ENCODE measurements around the gene KMT2B.

Gene KMT2B

DNA sequence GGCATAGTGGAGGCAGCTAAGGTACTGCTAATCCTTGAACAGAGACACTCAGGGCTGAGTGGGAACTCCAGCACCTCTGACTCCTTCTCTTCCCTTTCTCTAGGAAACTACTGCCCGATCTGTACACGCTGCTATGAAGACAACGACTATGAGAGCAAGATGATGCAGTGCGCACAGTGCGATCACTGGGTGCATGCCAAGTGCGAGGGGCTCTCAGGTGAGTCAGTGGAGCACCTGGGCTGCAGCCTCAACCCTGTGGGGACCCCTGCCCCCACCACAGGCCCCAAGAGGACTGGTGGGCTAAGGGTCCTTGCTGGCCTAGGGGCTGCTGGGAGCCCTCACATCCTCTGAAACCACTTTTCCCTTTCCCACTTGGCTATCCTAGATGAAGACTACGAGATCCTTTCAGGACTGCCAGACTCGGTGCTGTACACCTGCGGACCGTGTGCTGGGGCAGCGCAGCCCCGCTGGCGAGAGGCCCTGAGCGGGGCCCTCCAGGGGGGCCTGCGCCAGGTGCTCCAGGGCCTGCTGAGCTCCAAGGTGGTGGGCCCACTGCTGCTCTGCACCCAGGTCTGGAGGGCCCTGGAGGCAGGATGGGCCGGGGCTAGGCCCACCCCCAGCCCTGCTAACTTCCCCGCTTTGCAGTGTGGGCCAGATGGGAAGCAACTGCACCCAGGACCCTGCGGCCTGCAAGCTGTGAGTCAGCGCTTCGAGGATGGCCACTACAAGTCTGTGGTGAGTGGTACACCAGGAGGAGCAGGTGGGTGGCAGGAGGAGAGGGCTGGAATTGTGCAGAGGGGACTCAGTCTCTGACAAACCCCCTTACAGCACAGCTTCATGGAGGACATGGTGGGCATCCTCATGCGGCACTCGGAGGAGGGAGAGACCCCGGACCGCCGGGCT is 9.5 kb downstream of the KMT2B start:
- no peak for DNase-seq

DNA sequence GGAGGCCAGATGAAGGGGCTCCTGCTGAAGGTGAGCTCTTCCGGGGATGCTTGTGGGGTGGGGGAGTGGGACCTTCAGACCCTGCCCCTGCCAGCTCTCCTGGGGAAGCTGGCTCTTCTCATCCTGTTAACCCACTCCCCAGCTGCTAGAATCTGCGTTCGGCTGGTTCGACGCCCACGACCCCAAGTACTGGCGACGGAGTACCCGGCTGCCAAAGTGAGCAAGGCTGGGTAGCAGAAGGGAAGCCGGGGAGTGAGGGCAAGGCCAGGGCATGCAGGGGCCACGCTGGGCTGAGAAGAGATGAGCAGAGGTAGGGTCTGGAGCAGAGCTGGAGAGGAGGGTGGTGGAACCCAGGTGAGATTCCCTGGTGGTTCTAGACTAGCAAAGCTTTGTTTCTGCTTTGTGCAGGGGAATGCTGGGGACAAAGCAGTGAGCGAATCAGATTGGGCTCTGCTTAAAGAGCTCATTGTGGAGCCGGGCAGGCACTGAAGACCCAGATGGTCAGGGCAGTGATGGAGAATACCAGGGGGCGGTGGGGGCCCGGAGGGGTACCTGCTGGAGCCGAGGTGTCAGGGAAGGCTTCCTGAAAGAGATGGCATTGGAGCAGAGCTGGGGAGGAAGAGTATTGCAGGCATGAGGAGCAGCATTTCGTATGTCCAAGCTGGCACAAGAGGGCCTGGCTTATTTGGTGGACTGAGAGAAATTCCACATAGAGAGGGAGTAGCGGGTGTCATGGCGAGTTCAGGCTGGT is 10.3 kb downstream of the KMT2B start:
- no peak for DNase-seq

- no peak for DNase-seq
Observed at GRCh38 chr19:35729021-35729420, 11.2 kb downstream of the KMT2B start.

DNA sequence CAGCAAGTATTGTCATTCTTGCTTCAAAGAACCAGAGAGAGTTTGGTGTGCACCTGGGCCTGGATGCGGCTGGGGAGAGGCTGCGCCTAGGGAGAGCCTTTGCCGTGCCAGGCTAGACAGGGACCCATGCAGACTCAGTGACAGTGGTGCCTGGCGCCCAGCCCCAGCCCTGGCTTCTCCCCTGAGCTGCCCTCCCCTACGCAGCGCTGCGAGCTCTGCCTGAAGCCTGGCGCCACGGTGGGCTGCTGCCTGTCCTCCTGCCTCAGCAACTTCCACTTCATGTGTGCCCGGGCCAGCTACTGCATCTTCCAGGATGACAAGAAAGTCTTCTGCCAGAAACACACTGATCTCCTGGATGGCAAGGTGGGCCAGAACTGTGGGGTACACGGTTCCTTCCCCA is 12.0 kb downstream of the KMT2B start:
- no peak for DNase-seq

DNA sequence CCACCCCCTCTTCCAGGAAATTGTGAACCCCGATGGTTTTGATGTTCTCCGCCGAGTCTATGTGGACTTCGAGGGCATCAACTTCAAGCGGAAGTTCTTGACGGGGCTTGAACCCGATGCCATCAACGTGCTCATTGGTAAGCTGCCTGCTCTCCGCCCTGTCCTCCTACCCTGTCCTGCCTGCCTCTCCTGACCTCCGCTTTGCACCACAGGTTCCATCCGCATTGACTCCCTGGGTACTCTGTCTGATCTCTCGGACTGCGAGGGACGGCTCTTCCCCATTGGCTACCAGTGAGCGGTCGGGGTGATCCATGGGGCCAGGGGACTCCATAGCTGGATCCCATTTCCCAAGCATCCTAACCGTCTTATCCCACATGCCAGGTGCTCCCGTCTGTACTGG is 12.5 kb downstream of the KMT2B start:
- DNase-seq: no peak

DNA sequence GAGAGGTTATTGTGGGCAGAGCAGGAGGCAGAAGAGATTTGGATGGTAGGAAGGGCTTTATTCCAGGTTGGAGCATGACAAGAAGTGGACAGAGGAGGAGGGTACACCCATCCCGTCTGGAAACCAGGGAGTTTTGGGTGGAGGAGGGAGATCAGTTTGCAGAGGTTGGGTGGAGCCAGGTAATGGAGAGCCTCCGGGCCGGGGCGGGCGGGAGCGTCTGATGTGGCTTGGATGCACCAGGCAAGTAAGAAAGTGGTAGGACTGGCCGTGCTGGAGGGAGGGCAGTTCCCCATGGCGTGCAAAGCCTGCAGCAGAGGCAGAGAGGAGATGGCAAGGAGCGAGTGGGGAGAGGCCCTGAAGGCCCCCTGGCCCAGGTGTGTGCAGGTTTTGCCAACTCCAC is 13.6 kb downstream of the KMT2B start:
- DNase-seq: no peak

GRCh38 chr19:35731779-35732405 is 14.1 kb downstream of the KMT2B start:
- no peak for DNase-seq

DNA sequence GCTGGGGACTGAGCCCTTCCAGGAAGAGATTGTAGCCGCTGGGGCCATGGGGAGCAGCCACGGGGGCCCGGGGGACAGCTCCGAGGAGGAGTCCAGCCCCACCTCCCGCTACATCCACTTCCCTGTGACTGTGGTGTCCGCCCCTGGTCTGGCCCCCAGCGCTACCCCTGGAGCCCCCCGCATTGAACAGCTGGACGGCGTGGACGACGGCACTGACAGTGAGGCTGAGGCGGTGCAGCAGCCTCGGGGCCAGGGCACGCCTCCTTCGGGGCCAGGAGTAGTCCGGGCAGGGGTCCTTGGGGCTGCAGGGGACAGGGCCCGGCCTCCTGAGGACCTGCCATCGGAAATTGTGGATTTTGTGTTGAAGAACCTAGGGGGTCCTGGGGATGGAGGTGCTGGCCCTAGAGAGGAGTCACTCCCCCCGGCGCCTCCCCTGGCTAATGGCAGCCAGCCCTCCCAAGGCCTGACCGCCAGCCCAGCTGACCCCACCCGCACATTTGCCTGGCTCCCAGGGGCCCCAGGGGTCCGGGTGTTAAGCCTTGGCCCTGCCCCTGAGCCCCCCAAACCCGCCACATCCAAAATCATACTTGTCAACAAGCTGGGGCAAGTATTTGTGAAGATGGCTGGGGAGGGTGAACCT is 14.9 kb downstream of the KMT2B start:
- DNase-seq: no peak

DNA sequence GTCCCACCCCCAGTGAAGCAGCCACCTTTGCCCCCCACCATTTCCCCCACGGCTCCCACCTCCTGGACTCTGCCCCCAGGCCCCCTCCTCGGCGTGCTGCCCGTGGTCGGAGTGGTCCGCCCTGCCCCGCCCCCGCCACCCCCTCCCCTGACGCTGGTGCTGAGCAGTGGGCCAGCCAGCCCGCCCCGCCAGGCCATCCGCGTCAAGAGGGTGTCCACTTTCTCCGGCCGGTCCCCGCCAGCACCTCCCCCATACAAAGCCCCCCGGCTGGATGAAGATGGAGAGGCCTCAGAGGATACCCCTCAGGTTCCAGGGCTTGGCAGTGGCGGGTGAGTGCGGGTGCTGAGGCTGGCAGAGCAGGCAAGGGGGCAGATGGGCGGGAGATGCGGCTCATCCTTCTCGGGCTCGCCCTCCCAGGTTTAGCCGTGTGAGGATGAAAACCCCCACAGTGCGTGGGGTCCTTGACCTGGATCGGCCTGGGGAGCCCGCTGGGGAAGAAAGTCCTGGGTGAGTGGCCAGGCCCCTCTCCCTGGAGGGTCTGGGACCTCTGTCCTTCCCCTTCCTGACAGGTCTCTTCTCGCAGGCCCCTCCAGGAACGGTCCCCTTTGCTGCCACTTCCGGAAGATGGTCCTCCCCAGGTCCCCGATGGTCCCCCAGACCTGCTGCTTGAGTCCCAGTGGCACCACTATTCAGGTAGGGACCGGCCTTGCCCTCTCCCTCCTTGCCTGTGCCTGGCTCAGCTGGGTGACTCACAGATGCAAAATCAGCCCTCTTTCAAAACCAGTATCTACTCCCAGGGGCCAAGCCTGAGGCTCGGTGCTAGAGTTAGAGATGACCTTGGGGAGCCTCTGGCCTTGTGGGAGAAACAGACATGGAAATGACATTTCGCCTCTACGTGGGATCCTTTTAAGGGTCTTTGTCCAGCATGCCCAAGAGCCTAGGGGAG is 15.7 kb downstream of the KMT2B start:
- no peak for DNase-seq

GRCh38 chr19:35734273-35734672 is 16.5 kb downstream of the KMT2B start:
- no peak for DNase-seq

GRCh38 chr19:35734889-35735288 is 17.1 kb downstream of the KMT2B start:
- DNase-seq: no peak

DNA sequence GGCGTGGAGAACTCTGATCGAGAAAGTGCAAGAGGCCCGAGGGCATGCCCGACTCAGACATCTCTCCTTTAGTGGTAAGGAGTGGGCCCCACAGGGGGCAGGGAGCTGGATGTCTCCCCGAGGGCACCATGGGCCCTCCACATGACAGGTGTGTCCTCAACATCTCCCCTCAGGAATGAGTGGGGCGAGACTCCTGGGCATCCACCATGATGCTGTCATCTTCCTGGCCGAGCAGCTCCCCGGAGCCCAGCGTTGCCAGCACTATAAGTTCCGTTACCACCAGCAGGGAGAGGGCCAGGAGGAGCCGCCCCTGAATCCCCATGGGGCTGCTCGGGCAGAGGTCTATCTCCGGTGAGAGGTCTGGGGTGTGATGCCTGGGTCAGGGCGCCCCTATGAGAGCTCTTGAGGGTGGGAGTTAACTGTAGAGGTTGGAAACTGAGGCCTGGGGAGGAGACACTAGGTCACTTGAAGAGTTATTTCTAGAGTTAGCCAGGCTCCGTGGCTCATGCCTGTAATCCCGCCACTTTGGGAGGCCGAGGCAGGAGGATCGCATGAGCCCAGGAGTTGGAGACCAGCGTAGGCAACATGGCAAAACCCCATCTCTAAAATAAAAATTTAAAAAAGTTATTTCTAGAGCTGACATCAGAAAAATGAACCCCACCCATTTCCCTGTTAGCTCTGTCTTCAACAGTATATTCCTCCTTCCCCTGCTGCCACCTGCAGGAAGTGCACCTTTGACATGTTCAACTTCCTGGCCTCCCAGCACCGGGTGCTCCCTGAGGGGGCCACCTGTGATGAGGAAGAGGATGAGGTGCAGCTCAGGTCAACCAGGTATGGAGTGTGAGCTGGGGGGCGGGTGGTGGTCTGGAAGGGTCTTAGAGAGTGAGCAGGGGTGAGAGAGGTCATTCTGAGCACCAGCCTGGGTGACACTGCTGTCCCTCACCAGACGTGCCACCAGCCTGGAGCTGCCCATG is 19.4 kb downstream of the KMT2B start:
- DNase-seq: no peak

GRCh38 chr19:35738021-35738886 is 20.5 kb downstream of the KMT2B start:
- DNase-seq: no peak

GRCh38 chr19:35738887-35739229 is 21.1 kb downstream of the KMT2B start:
- no peak for DNase-seq

DNA sequence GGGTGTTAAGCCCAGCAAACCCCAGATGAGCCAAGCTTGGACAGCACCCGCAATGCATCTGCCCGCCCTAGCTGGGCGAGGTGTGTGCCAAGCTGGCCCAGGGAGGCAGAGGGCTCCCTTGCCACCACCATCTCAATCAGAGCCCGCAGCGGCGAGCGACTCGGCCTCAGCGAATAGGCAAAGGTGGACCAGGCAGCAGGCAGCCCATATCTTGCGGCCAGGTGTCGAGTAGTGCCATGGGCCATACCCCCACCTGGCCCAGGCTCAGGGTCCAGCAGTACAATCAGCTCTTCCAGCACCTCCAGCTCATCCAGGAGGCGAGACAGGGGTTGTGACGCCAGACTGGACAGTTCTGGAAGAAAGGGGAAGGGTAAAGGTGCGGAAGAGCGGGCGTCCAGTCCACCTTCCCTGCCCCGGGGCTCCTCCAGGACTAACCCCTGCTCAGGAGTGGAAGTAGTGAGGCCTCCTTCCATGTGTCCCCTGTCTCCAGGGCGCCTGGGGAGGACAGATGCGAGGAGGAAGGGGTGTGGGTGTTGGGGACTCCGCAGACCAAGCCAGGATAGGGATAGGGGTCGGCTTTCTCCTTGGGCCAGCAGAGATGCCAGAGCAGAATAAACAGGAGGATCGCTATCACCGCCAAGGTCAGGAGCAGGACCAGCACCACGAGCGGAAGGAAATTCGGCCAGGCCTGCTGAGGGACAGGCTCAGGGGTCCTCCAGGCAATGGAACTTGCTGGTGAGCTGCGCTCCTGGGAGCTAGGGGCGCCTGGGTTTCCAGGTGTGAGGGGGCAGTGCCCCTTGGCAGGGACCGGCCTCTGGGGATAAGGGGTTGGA is 21.7 kb downstream of the KMT2B start:
- DNase-seq: no peak

GRCh38 chr19:35740108-35740422 is 22.3 kb downstream of the KMT2B start:
- no peak for DNase-seq

DNA sequence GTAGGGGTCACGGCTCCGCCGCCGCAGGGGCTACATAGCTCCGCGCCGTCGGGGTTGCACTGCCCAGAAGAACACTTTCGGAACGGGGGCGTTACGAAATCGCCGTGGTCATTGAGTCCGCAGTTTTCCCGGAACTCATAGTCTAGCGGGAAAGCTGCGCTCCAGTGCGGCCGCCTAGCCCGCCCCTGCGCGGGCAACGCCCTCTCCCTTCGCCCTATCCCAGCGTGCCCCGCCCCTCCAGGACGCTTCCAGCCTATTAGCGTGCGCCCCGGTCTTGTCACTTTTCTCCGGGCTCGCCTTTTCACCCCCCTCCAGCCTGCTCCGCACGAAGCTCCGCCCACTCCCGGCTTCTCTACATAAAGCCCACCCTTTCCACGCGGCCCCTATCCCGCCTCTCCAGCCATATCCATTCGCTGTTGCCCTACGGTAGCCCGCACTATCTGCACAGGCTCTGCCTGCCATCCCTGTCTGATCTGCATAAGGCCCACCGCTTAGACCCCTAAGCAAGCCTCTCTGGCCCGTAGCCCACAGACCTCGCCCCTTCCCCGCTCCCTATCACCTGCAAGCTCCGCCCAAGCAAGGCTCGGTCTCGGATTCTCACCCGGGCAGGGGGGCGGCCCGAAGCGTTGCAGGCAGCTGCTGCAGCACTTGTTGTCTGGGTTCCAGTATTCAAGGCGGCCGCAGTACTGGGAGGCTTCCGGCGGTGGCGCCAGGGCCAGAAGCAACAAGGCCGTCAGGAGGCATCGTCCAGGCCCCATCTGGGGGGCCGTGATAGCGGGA is 22.8 kb downstream of the KMT2B start:
- DNase-seq: peak; percentile 93

DNA sequence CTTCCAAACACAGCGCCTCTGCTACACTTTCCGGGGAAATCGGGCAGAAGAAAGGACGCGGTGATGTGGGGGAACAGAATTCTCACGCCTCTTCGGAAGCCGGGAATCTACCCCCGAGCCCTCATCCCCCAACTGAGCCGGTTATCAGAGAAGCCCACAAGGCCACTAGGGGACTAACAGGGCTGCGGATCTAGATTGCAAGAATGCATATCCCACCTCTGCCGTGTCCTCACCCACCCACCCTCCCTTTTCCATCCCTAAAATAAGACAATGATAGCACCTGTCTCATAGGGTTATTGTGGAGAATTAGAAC is 23.4 kb downstream of the KMT2B start:
- DNase-seq: no peak

Measured in stimulated activated CD4-positive, alpha-beta T cell treated with anti-CD3 and anti-CD28 coated beads, Interleukin-12 subunit alpha, Interleukin-12 subunit beta, amount 100 ng/mL, for 4 hours (primary cell).